Heart left ventricle (tissue), 16 donors: ENCODE measurements around the gene ZNF273. TPM values are rescaled to one million over a fixed set of nuclear protein-coding genes. Genes with fewer than 3 reads are reported as not detected.
A peak's percentile ranks its signal among the peaks of the same experiment; 100 is the strongest.

ENCODE experiments used
- ATAC-seq, 4 donors: fragments of 200-7000 bp; cut with Tn5 transposase; one replicate each; pipeline ENCODE4 v1.9.1; 2020 to 2022; ENCODE audit warnings: moderate library complexity in 4 of 4, mild to moderate bottlenecking in 3 of 4, moderate number of reproducible peaks in 1 of 4
- DNase-seq, 5 donors: peaks; one replicate each; pipeline ENCODE4 v3.0.0-alpha.2; 2020
- H3K27ac ChIP-seq, 12 donors: fragments of 200-600 bp; sonication (generic) in 4 of 12; one replicate each; pipeline versions ENCODE4 v1.5.0 to v1.8.0; 2016 to 2022; ENCODE audit warnings: mild to moderate bottlenecking in 2 of 12
- H3K27me3 ChIP-seq, 9 donors: fragments of 200-600 bp; sonication (generic) in 2 of 9; one replicate each; pipeline versions ENCODE4 v1.5.1 to v1.8.0; 2016 to 2022; ENCODE audit warnings: mild to moderate bottlenecking in 3 of 9
- H3K36me3 ChIP-seq, 9 donors: fragments of 200-600 bp; sonication (generic) in 2 of 9; one replicate each; pipeline versions ENCODE4 v1.5.0 to v1.8.0; 2018 to 2022; ENCODE audit warnings: mild to moderate bottlenecking in 2 of 9
- H3K4me1 ChIP-seq, 12 donors: fragments of 200-600 bp; sonication (generic) in 4 of 12; one replicate each; pipeline versions ENCODE4 v1.5.0 to v1.8.0; 2016 to 2022; ENCODE audit warnings: mild to moderate bottlenecking in 3 of 12
- H3K4me3 ChIP-seq, 12 donors: fragments of 200-600 bp; sonication (generic) in 4 of 12; one replicate each; pipeline versions ENCODE4 v1.5.0 to v1.8.0; 2017 to 2022; ENCODE audit warnings: mild to moderate bottlenecking in 9 of 12, moderate library complexity in 4 of 12
- H3K9me3 ChIP-seq, 12 donors: fragments of 200-600 bp; sonication (generic) in 4 of 12; one replicate each; pipeline versions ENCODE4 v1.5.0 to v1.8.0; 2016 to 2022; ENCODE audit warnings: mild to moderate bottlenecking in 1 of 12
- CTCF ChIP-seq, 12 donors: fragments of 200-600 bp; sonication (generic) in 4 of 12; IDR thresholded peaks; one replicate each; pipeline versions ENCODE4 v1.5.0 to v1.8.0; 2018 to 2022; ENCODE audit warnings: antibody characterized with exemption in 12 of 12, mild to moderate bottlenecking in 5 of 12
- POLR2A ChIP-seq, 2 donors: fragments of 450-650 bp; IDR thresholded peaks; one replicate each; pipeline ENCODE4 v1.6.1; 2017; ENCODE audit warnings: antibody characterized with exemption in 2 of 2, mild to moderate bottlenecking in 2 of 2, moderate library complexity in 2 of 2
- WGBS, 4 donors: extraction: QIAGEN DNeasy Blood & Tissue Kit in 2 of 4; methylation state at CpG; one replicate each; pipeline versions ENCODE4 v1.1.5 to v1.1.7; 2013 to 2018; 5-methylcytosine and 5-hydroxymethylcytosine counted together
- intact Hi-C, 10 donors: fragments of 100-400 bp; cut with DNase I; formaldehyde crosslinking; loops; one replicate each; pipeline versions ENCODE4 v1.11.1 to v1.14.2; 2022
- polyA plus RNA-seq, 2 donors: library from polyadenylated mRNA; stranded (reverse); fragments of 200-250 nt; gene quantifications; one replicate each; pipeline ENCODE4 v1.2.3, GENCODE V29; 2013
- total RNA-seq, 9 donors: library from RNA; depleted of rRNA in 2 of 9; stranded (reverse); fragments of >200 nt in 2 of 9; fragmentation: NEBNext Ultra II Directional in 3 of 9; extraction: Animal tissue kit (Norgen Biotek cat#: 25700) in 3 of 9; gene quantifications; one replicate each; pipeline versions ENCODE4 v1.1.0 to v1.2.4, GENCODE V29; 2016 to 2023
- donor health status: ischemic (EF 13 %, LVEDD 7.1; RV severe dilation, severe dysfunction).
- donor health status: healthy with polysubstance abuse.
- donor health status: DM: no; HTN: yes; CAD: no.
- donor health status: DM: no; HTN: no; CAD: no.
- donor health status: ischemic (EF 25% LVEDD 6.9; RV normal size, moderate dysfunction).
- donor health status: ischemic (EF 25% LVEDD 5.7; RV mildly dilated, moderate dysfunction).
- donor health status: healthy.
- donor health status: DM: yes; HTN: yes; CAD: no.
- donor health status: ischemic (EF 35%, LVEDD 5.7; RV mildly dilated, moderate dysfunction).
- donor health status: nonischemic (EF 11% LVEDD 7.7; RV severe dilation, severe dysfunction).
- donor health status: DM: yes; HTN: yes; CAD: no.
- donor health status: PGD.
- donor health status: ischemic (EF 29% LVEDD 5.4; RV normal size, mild dysfunction).
- donor health status: nonischemic (EF 23%, LVEDD 6.1; RV moderate dilation, normal function).

ZNF273 gene
- total and polyA plus RNA-seq, 11 donors: 0.56 to 4.2 (median 1.3) TPM

GRCh38 chr7:64879086-64879730 lies 23.9 kb upstream of the ZNF273 start:
- ATAC-seq (no peak), DNase-seq (peak in 1 of 5 donors; percentile 8)
- Histone ChIP-seq H3K27ac (no peak overlapping the region), H3K4me1 (peaks cover 0 to 29% (median 0%) of the 10 kb centered on the region in 12 donors), H3K27me3 (peaks cover 0 to 11% (median 0%) of the 10 kb centered on the region in 9 donors), H3K4me3 (no peak overlapping the region), H3K36me3 (no peaks in the 10 kb centered on the region), H3K9me3 (peaks cover 0 to 5% (median 0%) of the 10 kb centered on the region in 12 donors)
- TF ChIP-seq CTCF (IDR thresholded peaks at IDR 0.05) (no peak), POLR2A (IDR thresholded peaks at IDR 0.05) (no peak)
- WGBS, 4 donors: 68 to 78% (median 76%) methylated on average over 6 to 9 of the region's 9 CpGs
- intact Hi-C loops: no loop called here

- DNase-seq: peak in 1 of 5 donors; percentile 16
- peaks cover 0 to 11% (median 0%) of the 10 kb centered on the region in 9 donors for H3K27me3 ChIP-seq
- no peak for ATAC-seq
- TF ChIP-seq CTCF (IDR thresholded peaks at IDR 0.05) (no peak), POLR2A (IDR thresholded peaks at IDR 0.05) (no peak)
- intact Hi-C loops: loop anchor here in 3 of 10 donors (10.0 kb wide), 1 partner anchor 85 kb away; the partner anchor contains the start of gene ZNF138 (in 3 of the 3)
- H3K4me3 ChIP-seq: no peak overlapping the region
- H3K36me3 ChIP-seq: no peaks in the 10 kb centered on the region
- WGBS, 4 donors: 93 to 96% (median 94%) methylated on average over 17 of the region's 17 CpGs
- peaks cover 0 to 5% (median 0%) of the 10 kb centered on the region in 12 donors for H3K9me3 ChIP-seq
- peaks cover 0 to 29% (median 0%) of the 10 kb centered on the region in 12 donors for H3K4me1 ChIP-seq
- no peak overlapping the region for H3K27ac ChIP-seq
Measured at GRCh38 chr7:64879800-64880199, 23.3 kb upstream of the ZNF273 start.

GRCh38 chr7:64880322-64881297 lies 22.5 kb upstream of the ZNF273 start:
- WGBS, 4 donors: 94 to 98% (median 96%) methylated on average over 38 of the region's 38 CpGs
- peak overlapping the region in 1 of 12 donors; percentile 72 for H3K27ac ChIP-seq
- intact Hi-C loops: loop anchor here in 3 of 10 donors (10.0 kb wide), 1 partner anchor 86 kb away; the partner anchor contains the start of gene ZNF138 (in 3 of the 3)
- H3K4me1 ChIP-seq: peaks cover 0 to 29% (median 0%) of the 10 kb centered on the region in 12 donors
- H3K36me3 ChIP-seq: no peaks in the 10 kb centered on the region
- H3K9me3 ChIP-seq: peaks cover 0 to 5% (median 0%) of the 10 kb centered on the region in 12 donors
- peak in 1 of 5 donors; percentile 16 for DNase-seq
- H3K27me3 ChIP-seq: peaks cover 0 to 11% (median 0%) of the 10 kb centered on the region in 9 donors
- H3K4me3 ChIP-seq: no peak overlapping the region
- no peak for ATAC-seq
- TF ChIP-seq POLR2A (IDR thresholded peaks at IDR 0.05) (no peak), CTCF (IDR thresholded peaks at IDR 0.05) (no peak)
